HL-60 (cell line): ENCODE results near the gene GRPEL2.

Experiments used
- POLR2AphosphoS5 ChIP-seq: IDR thresholded peaks from 2 replicates; pipeline ENCODE4 v1.6.1; 2012; ENCODE audit warnings: low read depth
- REST ChIP-seq: IDR thresholded peaks from 2 replicates; pipeline ENCODE4 v1.6.1; 2012; ENCODE audit warnings: low read depth; ENCODE audit not compliant: insufficient replicate concordance
- TF ChIP-seq, protein P1 (sequence below): IDR thresholded peaks from one replicate; pipeline ENCODE4 v1.5.1; 2011; ENCODE audit warnings: low read length, control low read depth, inconsistent platforms; ENCODE audit not compliant: insufficient read depth

DNA sequence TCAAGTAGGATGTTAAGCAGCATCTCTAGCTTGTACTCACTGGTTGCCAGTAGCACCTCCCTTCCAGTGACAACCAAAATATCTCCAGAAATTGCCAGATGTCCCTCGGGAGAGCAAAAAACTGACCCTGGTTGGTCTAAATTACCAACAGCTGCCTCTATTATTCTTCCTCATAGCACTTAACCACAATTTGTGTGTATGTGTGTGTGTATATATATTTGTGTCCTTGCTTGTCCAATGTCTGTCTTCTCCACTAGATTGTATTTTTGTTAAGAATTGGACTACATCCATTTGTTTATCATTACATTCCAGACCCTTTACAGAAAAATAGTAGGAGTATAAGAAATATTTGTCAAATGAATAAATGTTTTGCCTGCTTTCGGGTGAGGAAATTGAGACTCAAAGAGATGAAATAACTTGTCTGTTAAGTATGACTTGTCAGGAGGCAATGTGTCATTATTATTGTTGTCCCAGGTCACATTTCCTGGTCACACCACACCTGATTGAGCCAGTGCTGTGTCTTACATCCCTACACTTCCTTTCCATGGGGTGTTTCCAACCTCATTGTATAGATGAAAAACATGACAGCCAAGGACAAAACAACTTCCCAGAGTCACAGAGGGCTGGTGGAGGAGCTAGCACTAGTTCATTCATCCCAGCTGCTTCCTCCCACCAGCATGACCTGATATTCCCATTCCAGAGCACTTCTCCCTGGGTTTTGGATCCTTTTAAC is 11.4 kb upstream of the GRPEL2 start:
- TF ChIP-seq POLR2AphosphoS5 (no peak), REST (no peak)
- TF ChIP-seq, protein P1, sequence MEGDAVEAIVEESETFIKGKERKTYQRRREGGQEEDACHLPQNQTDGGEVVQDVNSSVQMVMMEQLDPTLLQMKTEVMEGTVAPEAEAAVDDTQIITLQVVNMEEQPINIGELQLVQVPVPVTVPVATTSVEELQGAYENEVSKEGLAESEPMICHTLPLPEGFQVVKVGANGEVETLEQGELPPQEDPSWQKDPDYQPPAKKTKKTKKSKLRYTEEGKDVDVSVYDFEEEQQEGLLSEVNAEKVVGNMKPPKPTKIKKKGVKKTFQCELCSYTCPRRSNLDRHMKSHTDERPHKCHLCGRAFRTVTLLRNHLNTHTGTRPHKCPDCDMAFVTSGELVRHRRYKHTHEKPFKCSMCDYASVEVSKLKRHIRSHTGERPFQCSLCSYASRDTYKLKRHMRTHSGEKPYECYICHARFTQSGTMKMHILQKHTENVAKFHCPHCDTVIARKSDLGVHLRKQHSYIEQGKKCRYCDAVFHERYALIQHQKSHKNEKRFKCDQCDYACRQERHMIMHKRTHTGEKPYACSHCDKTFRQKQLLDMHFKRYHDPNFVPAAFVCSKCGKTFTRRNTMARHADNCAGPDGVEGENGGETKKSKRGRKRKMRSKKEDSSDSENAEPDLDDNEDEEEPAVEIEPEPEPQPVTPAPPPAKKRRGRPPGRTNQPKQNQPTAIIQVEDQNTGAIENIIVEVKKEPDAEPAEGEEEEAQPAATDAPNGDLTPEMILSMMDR, result no peak
